HG03558 (cell line): ENCODE results near the gene PAIP2B.

Experiments
- ATAC-seq: cut with Tn5 transposase; IDR thresholded peaks from one replicate; pipeline ENCODE4 v1.9.1; 2021; ENCODE audit warnings: moderate number of reproducible peaks; ENCODE audit not compliant: unreplicated experiment; ENCODE audit errors: extremely low read depth

PAIP2B gene

GRCh38 chr2:71155846-71156245 lies 71.1 kb downstream of the PAIP2B start:
- ATAC-seq = no peak

GRCh38 chr2:71154798-71155197 lies 72.1 kb downstream of the PAIP2B start:
- ATAC-seq = no peak

GRCh38 chr2:71154279-71154678 lies 72.6 kb downstream of the PAIP2B start:
- no peak for ATAC-seq

- ATAC-seq = no peak
Observed at GRCh38 chr2:71153585-71154224, 73.2 kb downstream of the PAIP2B start.

- no peak for ATAC-seq
Observed at GRCh38 chr2:71151620-71152019, 75.3 kb downstream of the PAIP2B start.

- no peak for ATAC-seq
Observed at GRCh38 chr2:71150082-71150816, 76.7 kb downstream of the PAIP2B start.

- no peak for ATAC-seq
Observed at GRCh38 chr2:71148506-71149063, 78.3 kb downstream of the PAIP2B start.

GRCh38 chr2:71143782-71144181 lies 83.1 kb downstream of the PAIP2B start:
- ATAC-seq = no peak

- no peak for ATAC-seq
Observed at GRCh38 chr2:71136174-71136573, 90.7 kb downstream of the PAIP2B start.

- no peak for ATAC-seq
Observed at GRCh38 chr2:71133603-71134002, 93.3 kb downstream of the PAIP2B start.
